ENCODE measurements around the gene PPT1.

Gene PPT1

DNA sequence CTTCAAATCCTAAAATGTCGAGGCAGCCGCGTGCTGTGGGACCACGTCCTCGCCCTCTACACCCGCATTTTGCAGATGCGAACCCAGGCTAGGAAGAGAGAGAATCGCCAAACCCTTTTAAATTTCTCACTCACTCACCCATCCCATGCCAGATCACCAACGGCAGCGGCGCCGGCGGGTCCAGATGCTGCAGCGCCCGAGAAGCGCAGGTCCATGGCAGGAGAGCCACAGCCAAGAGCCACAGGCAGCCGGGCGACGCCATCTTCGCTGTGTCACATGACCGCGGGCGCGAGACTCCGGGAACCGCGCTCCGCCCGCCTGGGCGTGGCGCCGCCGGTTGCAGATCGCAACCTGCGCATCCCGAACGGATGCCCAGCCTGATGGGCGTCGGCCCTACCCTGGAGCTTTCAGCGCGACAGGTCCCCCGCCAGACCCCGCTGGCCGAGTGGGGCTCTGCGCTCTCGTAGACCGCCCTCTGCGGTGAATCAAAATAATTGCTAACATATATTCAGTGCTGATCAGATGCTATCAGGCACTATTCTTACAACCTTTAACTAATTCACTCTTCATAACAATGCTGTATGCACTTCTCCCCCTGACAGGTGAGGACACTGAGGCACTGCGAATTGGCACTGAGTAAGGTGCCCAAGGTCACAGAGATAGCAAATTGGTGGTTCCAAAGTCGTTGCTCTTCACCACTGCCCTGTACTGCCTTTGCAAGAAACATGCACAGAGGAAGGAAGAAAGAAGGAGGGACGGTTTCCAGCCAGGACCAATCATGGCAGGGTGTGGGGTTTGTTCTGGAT is at the start of gene PPT1:
Gene PPT1, minus strand, starts transcription at position 276 of the 806 bp plus-strand sequence. Its CDS starts 14 bp downstream, at position 262.
- peak within 1 kb of the TSS; percentile 94 for H3K9ac ChIP-seq (ENCODE audit: low read depth, low read length)
- H3K4me1 ChIP-seq (ENCODE audit: insufficient read depth, low read length): no peaks in the 10 kb centered on the region
- no peaks in the 10 kb centered on the region for H3K9me3 ChIP-seq (ENCODE audit: control insufficient read depth, insufficient read depth, low read length)
- no peaks in the 10 kb centered on the region for H3K36me3 ChIP-seq (ENCODE audit: insufficient read depth, low read length)

DNA sequence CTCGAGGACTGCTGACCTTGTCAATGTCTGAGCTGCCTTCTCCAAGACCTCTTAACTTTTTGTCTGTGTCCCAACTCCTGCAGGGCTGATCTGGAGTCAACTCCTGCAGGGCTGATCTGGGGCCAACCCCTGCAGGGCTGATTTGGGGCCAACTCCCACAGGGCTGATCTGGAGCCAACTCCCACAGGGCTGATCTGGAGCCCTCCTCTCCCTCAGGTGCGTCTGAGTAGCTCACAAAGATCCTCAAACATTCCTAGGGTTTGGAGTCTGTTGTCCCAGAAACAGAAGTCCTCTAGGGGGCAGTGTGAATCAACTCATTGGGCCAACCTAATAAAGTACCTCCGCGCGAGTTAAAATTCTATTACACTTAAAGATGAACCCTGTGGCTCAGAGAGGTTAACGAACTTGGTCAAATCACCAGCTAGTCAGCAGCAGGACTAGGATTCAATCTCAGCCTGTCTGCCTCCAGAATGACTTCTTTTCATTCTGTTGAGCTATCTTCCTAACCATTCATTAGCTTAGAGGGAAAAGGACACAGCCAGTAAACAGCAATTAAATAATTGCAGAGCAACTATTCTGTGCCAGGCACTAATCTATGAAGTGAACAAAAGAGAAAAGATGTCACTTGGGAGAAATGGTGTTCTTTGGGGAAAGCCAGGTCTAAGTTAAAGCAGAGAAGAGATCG is 47.0 kb upstream of the PPT1 start:
- peaks cover 6% of the 10 kb centered on the region; the same call in 1 of the 2 replicates for H3K4me1 ChIP-seq (ENCODE audit: insufficient read depth, low read length)
- H3K9me3 ChIP-seq (ENCODE audit: control insufficient read depth, insufficient read depth, low read length): no peaks in the 10 kb centered on the region; the same call in 1 of the 2 replicates
- H3K9ac ChIP-seq (ENCODE audit: low read depth, low read length): 0 out of 2 replicates have a peak overlapping the region, but pooled peaks have one; percentile 4
- H3K36me3 ChIP-seq (ENCODE audit: insufficient read depth, low read length): no peaks in the 10 kb centered on the region

DNA sequence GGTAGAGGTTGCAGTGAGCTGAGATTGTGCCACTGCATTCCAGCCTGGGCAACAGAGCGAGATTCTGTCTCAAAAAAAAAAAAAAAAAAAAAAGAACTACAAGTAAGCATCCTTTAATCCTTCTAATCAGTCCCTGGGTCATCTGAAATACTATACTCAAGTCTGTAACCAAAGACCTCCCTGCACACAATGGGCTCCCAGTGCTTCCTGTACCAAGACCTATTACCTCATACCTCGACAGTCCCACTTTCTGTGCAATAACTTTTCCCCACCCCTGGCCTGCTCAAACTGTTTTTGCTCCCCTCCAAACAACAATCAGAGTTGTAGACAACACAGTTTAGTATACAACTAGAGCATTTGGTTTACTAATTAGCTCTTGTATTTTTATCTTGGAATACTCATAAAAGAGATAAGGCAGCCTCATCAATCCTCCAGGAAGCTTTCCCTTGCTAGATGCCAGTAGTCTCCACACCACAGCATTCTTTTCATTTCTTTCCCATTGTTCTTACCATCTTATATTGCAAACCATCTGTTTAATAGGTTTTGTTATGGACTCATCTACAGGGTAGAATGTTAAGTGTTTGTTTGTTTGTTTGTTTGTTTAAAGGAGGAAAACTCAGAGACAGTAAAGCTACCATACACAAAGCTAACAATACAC is 45.0 kb upstream of the PPT1 start:
- H3K9me3 ChIP-seq (ENCODE audit: control insufficient read depth, insufficient read depth, low read length): no peaks in the 10 kb centered on the region
- no peaks in the 10 kb centered on the region for H3K36me3 ChIP-seq (ENCODE audit: insufficient read depth, low read length)
- peaks cover 6% of the 10 kb centered on the region; the same call in 1 of the 2 replicates for H3K4me1 ChIP-seq (ENCODE audit: insufficient read depth, low read length)
- no peak overlapping the region for H3K9ac ChIP-seq (ENCODE audit: low read depth, low read length)

DNA sequence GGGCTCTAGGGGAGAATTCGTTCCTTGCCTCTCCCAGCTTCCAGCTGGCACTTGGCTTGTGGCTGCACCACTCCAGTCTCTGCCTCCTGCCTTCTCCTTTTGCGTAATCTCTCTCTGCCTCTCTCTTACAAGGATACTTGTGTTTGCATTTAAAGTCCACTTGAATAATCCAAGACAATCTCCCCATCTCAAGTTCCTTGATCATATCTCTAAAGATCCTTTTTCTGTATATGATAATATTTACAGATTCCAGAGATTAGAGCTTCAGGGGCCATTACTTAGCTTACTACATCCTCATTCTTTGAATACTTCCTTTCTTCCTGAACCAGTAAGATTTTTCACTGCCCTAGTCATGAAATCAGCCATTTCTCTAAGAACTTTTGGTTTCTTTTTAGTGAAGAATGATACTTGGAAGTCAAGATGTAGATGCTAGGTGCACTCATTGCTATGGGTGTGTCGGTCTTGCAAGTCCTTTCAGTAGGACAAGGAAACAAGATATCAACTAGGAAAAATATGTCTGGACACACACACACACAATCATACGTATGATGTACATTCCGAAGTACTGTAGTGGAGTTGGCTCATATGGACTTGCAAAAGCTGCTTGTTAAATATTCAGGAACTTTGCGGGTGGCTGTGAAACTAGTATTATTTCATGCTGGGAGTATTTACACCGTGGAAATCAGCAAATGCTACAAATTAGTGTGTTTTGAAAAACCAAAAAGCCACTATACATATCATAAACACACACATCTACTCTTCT is 43.3 kb upstream of the PPT1 start:
- peaks cover 6% of the 10 kb centered on the region; the same call in 1 of the 2 replicates for H3K4me1 ChIP-seq (ENCODE audit: insufficient read depth, low read length)
- H3K9ac ChIP-seq (ENCODE audit: low read depth, low read length): no peak overlapping the region
- H3K36me3 ChIP-seq (ENCODE audit: insufficient read depth, low read length): no peaks in the 10 kb centered on the region
- H3K9me3 ChIP-seq (ENCODE audit: control insufficient read depth, insufficient read depth, low read length): no peaks in the 10 kb centered on the region

DNA sequence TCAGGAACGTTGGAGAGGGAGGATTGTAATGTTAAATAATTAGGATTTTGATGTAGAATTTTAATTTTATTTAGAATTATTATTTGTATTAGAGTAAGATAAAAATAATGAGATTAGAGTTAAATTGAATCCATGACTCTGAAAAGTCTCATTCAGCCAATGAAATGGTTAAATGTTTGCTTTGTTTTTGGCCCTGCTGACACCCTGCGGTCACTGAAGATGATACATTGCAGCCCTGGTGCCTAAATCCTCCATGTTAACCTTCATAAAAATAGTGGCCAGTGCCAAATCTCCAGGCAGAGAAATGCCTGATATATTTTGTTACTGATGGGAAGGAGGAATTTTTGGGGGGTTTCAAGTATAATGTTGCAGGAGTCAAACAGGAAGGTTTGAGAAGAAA is 36.8 kb upstream of the PPT1 start:
- Histone ChIP-seq H3K9ac (ENCODE audit: low read depth, low read length) (no peak overlapping the region), H3K9me3 (ENCODE audit: control insufficient read depth, insufficient read depth, low read length) (no peaks in the 10 kb centered on the region), H3K4me1 (ENCODE audit: insufficient read depth, low read length) (no peaks in the 10 kb centered on the region), H3K36me3 (ENCODE audit: insufficient read depth, low read length) (no peaks in the 10 kb centered on the region)

DNA sequence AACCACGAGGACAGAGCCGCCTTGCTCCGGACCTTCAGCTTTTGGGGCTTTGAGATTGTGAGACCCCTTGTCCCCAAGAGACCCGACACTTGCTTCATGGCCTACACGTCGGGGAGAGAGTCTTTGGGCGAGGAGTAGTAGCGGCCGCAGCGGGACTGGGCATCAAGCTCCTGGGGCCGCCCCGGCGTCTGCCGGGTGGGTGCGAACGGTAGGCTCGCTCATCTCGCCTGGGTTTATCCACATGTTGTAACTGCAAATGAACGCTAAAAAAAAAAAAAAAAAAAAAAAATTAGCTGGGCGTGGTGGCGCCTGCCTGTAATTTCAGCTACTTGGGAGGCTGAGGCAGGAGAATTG is 36.2 kb upstream of the PPT1 start:
- H3K9me3 ChIP-seq (ENCODE audit: control insufficient read depth, insufficient read depth, low read length): no peaks in the 10 kb centered on the region
- no peaks in the 10 kb centered on the region for H3K36me3 ChIP-seq (ENCODE audit: insufficient read depth, low read length)
- no peak overlapping the region for H3K9ac ChIP-seq (ENCODE audit: low read depth, low read length)
- H3K4me1 ChIP-seq (ENCODE audit: insufficient read depth, low read length): no peaks in the 10 kb centered on the region

DNA sequence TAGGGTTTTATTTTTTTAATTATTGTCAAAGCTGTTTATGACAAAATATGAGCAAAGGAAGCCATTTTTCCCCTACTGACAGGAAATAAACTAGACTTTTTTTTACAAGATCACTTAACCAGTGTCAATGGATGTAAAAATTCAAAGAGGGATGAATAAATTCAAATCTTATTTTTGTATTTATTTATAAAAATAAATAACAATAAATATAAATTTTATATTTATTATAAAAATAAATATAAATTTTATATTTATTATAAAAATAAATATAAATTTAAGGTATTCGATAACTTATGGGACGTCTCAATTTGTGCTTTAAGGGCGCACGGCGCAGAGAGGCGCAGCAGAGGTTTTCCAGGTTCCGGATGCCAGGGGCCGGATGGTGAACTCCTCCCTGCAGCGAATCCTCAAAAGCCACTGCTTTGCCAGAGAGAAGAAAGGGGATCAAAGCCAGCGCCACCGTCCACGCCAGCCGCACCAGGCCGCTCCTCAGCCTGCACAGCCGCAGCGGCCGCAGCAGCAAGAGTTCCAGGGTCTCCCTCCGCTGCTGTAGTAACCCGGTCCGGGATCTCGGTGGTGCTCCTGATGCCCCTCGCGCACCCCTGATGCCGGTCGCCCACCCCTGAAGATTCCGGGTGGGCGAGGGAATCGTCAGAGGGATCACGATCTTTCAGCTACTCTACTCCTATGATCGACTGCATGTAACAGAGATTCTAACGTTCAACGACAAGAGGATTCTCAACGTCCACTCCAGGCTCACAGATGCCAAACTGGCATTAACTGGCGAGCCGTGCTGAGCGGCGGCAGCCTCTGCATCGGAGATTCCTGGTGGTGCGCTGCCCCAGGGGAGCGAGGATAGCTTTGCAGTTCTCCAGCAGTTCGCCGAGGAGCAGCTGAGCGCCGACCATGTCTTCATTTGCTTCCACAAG is 35.6 kb upstream of the PPT1 start:
- Histone ChIP-seq H3K36me3 (ENCODE audit: insufficient read depth, low read length) (no peaks in the 10 kb centered on the region), H3K9me3 (ENCODE audit: control insufficient read depth, insufficient read depth, low read length) (no peaks in the 10 kb centered on the region), H3K9ac (ENCODE audit: low read depth, low read length) (no peak overlapping the region), H3K4me1 (ENCODE audit: insufficient read depth, low read length) (no peaks in the 10 kb centered on the region)

DNA sequence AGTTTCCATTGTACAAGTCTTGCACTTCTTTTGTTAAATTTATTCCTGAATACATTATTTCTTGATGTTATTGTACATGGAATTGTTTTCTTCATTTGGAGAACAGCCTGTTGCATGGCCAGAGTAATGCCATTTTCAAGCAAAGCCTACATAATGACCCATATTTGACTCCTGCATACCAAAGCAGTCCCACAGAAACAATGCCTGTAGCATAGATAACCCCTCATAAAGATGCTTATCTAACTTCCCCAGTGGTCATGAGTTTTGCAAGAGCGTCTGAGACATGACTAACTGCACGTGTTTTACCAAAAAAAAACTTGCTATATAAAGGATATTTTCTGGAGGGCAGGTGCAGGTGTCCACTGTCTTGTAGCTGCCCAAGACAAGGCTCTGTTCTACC is 33.8 kb upstream of the PPT1 start:
- no peak overlapping the region for H3K9ac ChIP-seq (ENCODE audit: low read depth, low read length)
- H3K9me3 ChIP-seq (ENCODE audit: control insufficient read depth, insufficient read depth, low read length): no peaks in the 10 kb centered on the region
- H3K4me1 ChIP-seq (ENCODE audit: insufficient read depth, low read length): no peaks in the 10 kb centered on the region
- no peaks in the 10 kb centered on the region for H3K36me3 ChIP-seq (ENCODE audit: insufficient read depth, low read length)

DNA sequence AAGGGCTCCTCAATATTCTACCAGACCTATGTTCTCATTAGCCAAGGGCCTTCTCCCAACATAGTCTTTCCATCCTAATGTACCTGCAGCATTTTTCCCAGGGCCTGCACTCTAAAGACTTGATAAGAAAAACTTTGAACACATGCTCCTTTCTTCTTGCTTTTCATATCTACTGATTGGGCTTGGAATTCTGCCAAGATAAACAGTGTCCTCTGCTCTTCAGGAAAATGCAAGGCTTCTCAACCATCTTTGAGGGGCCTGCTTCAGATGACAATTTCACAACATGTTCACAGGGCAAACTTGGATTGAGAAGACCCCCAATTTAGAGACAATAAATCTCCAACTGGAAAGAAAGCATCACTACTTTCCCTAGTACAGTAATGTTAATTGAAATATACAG is 25.8 kb upstream of the PPT1 start:
- Histone ChIP-seq H3K36me3 (ENCODE audit: insufficient read depth, low read length) (no peaks in the 10 kb centered on the region), H3K4me1 (ENCODE audit: insufficient read depth, low read length) (no peaks in the 10 kb centered on the region), H3K9me3 (ENCODE audit: control insufficient read depth, insufficient read depth, low read length) (0 out of 2 replicates have a peak, but pooled peaks cover 3% of the 10 kb centered on the region), H3K9ac (ENCODE audit: low read depth, low read length) (no peak overlapping the region)

DNA sequence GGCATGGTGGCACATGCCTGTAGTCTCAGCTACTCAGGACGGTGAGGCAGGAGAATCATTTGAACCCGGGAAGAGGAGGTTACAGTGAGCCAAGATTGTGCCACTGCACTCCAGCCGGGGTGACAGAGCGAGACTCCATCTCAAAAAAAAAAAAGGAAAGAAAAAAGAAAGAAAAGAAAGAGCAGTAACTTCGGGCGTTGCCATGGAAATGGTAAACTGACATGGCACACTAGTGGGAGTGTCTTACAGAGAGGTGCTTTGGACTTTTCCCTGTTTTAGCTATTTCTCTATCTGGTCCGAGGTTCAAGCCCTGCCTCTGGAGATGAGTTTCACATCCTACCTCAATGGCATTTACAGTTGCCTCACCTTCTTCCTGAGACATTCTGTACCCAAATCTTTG is 23.1 kb upstream of the PPT1 start:
- no peaks in the 10 kb centered on the region for H3K4me1 ChIP-seq (ENCODE audit: insufficient read depth, low read length)
- H3K9me3 ChIP-seq (ENCODE audit: control insufficient read depth, insufficient read depth, low read length): 0 out of 2 replicates have a peak, but pooled peaks cover 3% of the 10 kb centered on the region

DNA sequence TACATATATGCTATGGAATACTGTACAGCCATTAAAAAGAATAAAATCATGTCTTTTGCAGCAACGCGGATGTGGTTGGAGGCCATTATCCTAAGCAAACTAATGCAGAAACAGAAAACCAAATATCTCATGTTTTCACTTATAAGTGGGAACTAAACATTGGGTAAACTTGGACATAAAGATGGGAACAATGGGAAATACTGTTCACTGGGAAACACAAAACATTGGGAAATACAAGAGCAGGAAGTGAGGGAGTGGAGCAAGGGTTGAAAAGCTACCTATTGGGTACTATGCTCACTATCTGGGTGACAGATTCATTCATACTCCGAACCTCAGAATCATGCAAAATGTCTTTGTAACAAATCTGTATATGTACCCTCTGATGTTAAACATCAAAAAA is 17.3 kb upstream of the PPT1 start:
- no peak overlapping the region for H3K9ac ChIP-seq (ENCODE audit: low read depth, low read length)
- H3K9me3 ChIP-seq (ENCODE audit: control insufficient read depth, insufficient read depth, low read length): no peaks in the 10 kb centered on the region; the same call in 1 of the 2 replicates
- H3K4me1 ChIP-seq (ENCODE audit: insufficient read depth, low read length): no peaks in the 10 kb centered on the region
- H3K36me3 ChIP-seq (ENCODE audit: insufficient read depth, low read length): no peaks in the 10 kb centered on the region

More for the DNA sequence above, 23.1 kb upstream of the PPT1 start:
- Histone ChIP-seq H3K9ac (ENCODE audit: low read depth, low read length) (no peak overlapping the region), H3K36me3 (ENCODE audit: insufficient read depth, low read length) (no peaks in the 10 kb centered on the region)

DNA sequence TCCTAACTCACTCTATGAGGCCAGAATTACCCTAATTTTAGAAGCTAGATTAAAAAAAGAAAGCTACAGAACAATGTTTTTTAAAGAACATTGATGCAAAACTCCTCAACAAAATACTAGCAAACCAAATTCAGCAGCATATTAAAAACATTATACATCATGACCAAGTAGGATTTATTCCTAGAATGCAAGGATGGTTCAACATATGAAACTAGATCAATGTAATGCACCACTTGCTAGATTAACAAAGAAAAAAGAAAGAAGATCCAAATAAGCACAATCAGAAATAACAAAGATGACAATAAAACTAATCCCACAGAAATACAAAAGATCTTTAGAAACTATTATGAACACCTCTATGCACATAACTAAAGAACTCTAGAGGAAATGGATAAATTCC is 13.3 kb upstream of the PPT1 start:
- no peak overlapping the region for H3K9ac ChIP-seq (ENCODE audit: low read depth, low read length)
- no peaks in the 10 kb centered on the region for H3K36me3 ChIP-seq (ENCODE audit: insufficient read depth, low read length)
- H3K9me3 ChIP-seq (ENCODE audit: control insufficient read depth, insufficient read depth, low read length): no peaks in the 10 kb centered on the region; the same call in 1 of the 2 replicates
- no peaks in the 10 kb centered on the region for H3K4me1 ChIP-seq (ENCODE audit: insufficient read depth, low read length)

DNA sequence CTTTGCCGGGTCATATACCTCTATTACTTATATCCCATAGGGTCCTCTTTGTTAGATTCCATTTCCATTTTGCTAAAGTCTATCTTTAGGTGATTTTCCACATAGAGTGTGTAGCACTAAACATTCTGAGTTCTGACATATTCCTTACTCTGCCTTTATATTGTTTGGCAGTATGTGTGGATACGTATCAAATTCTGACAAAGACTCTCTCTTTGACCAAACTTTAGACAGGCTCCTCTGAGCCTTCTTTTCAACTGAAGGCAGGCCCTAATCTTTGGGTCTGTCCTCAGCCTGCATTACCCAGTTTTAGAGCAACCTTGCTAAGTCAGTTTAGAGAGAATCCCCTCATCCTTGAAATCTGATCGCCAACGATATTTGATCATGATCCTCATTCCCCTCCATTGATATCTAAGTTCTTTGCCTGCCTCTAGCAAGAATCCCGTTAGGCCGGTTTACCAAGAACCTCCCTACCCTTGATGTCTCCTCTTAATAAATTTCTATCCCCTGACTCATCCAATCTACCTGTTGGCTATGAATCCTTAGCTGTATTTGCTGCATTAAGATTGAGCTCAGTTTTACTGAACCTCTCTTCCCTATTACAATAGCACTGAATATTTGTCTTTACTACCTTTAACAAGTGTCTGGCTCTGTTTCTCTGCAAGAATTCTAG is 10.4 kb upstream of the PPT1 start:
- H3K9me3 ChIP-seq (ENCODE audit: control insufficient read depth, insufficient read depth, low read length): no peaks in the 10 kb centered on the region; the same call in 1 of the 2 replicates
- no peaks in the 10 kb centered on the region for H3K4me1 ChIP-seq (ENCODE audit: insufficient read depth, low read length)
- no peaks in the 10 kb centered on the region for H3K36me3 ChIP-seq (ENCODE audit: insufficient read depth, low read length)
- no peak overlapping the region for H3K9ac ChIP-seq (ENCODE audit: low read depth, low read length)

Data from ES-I3 (cell line).